Ishikawa (cell line): ENCODE data around the gene RECQL5.

Experiments
- CEBPB ChIP-seq: IDR thresholded peaks from 2 replicates; pipeline ENCODE4 v1.6.1; 2012
- EP300 ChIP-seq: IDR thresholded peaks from 2 replicates; pipeline ENCODE4 v1.6.1; 2012; ENCODE audit warnings: borderline replicate concordance
- FOXM1 ChIP-seq: IDR thresholded peaks from 2 replicates; pipeline ENCODE4 v1.6.1; 2012; ENCODE audit warnings: low read depth, borderline replicate concordance
- RAD21 ChIP-seq: IDR thresholded peaks from 2 replicates; pipeline ENCODE4 v1.6.1; 2012; ENCODE audit warnings: low read depth
- REST ChIP-seq: IDR thresholded peaks from 2 replicates; pipeline ENCODE4 v1.6.1; 2012; ENCODE audit warnings: low read depth, mild to moderate bottlenecking
- TEAD4 ChIP-seq: IDR thresholded peaks from 2 replicates; pipeline ENCODE4 v1.6.1; 2012
- YY1 ChIP-seq: IDR thresholded peaks from 2 replicates; pipeline ENCODE4 v1.6.1; 2012; ENCODE audit warnings: low read depth

- no peak for TF ChIP-seq YY1
- TF ChIP-seq TEAD4, result no peak
- no peak for TF ChIP-seq FOXM1
- TF ChIP-seq EP300, result no peak
- TF ChIP-seq RAD21, result no peak
- no peak for TF ChIP-seq REST
- TF ChIP-seq CEBPB, result no peak
These were observed 32.0 kb downstream of the RECQL5 start for GRCh38 chr17:75634754-75635609.
